HG02973 (cell line): Measurements from ENCODE around the gene FOXP4.

Experiments
- ATAC-seq: cut with Tn5 transposase; IDR thresholded peaks from one replicate; pipeline ENCODE4 v1.9.1; 2021; ENCODE audit warnings: moderate library complexity; ENCODE audit not compliant: unreplicated experiment

Gene FOXP4

GRCh38 chr6:41545703-41546474 is at the start of gene FOXP4:
FOXP4 (plus strand) TSS chr6:41546381; CDS start chr6:41565761, 19,380 bp downstream.
- peak; percentile 44 for ATAC-seq

- no peak for ATAC-seq
These were observed 48.6 kb upstream of the FOXP4 start for GRCh38 chr6:41497573-41497972.

- ATAC-seq: no peak
These were observed 48.2 kb upstream of the FOXP4 start for GRCh38 chr6:41497994-41498393.

GRCh38 chr6:41498968-41499599 is 47.1 kb upstream of the FOXP4 start:
- no peak for ATAC-seq

- no peak for ATAC-seq
These were observed 45.6 kb upstream of the FOXP4 start for GRCh38 chr6:41500561-41500960.

GRCh38 chr6:41502566-41502916 is 43.6 kb upstream of the FOXP4 start:
- no peak for ATAC-seq

- ATAC-seq: no peak
These were observed 43.1 kb upstream of the FOXP4 start for GRCh38 chr6:41502917-41503671.

- no peak for ATAC-seq
These were observed 42.2 kb upstream of the FOXP4 start for GRCh38 chr6:41503827-41504465.

GRCh38 chr6:41504466-41505121 is 41.6 kb upstream of the FOXP4 start:
- no peak for ATAC-seq

- no peak for ATAC-seq
These were observed 40.8 kb upstream of the FOXP4 start for GRCh38 chr6:41505122-41506049.

GRCh38 chr6:41508479-41508878 is 37.7 kb upstream of the FOXP4 start:
- ATAC-seq: no peak

- ATAC-seq: no peak
These were observed 36.6 kb upstream of the FOXP4 start for GRCh38 chr6:41509580-41509979.

GRCh38 chr6:41511443-41512060 is 34.6 kb upstream of the FOXP4 start:
- no peak for ATAC-seq

GRCh38 chr6:41512146-41512701 is 34.0 kb upstream of the FOXP4 start:
- ATAC-seq: no peak

- no peak for ATAC-seq
These were observed 30.2 kb upstream of the FOXP4 start for GRCh38 chr6:41515995-41516394.

- ATAC-seq: no peak
These were observed 28.1 kb upstream of the FOXP4 start for GRCh38 chr6:41518118-41518517.

- no peak for ATAC-seq
These were observed 26.9 kb upstream of the FOXP4 start for GRCh38 chr6:41519305-41519744.

GRCh38 chr6:41519745-41520699 is 26.2 kb upstream of the FOXP4 start:
- ATAC-seq: no peak
